ENCODE results near the gene SYS1. TPM values are rescaled to one million over a fixed set of nuclear protein-coding genes. Genes with fewer than 3 reads are reported as not detected.

SYS1 gene
- total RNA-seq, 4 donors from 2014 or later = 26.6 to 55.0 (median 51.3) TPM

DNA sequence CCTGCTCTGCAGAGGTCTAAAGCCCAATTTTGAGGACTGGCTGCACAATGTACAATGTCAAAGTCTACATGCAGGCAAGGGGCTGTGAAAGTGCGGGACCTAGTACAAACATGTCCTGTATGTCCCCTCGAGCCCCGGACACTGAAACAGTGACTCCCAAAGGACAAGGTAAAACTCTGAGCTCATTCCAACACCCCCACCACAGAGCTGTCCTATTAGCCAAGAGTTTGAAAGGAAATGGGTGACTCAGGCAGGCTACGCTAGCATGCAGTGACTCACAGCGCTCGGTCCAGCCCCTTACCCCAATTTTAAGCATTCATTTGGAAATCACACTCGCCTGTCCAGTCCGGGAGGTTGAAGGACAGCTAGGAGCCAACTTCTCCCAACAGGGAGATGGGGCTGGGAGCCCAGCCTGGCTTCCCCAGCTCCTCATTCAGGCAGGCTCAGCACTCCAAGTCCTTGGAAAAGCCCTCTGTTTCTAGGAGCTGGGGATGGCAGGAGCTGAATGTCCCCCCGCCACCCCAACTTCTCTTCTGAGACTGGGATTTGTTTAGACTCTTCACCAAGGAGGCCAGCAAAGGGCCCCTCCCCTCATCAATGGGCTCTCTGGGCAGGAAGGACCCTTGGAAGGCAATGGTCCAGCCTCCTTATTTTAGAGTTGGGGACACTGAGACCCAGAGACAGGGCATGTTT lies 18.6 kb upstream of the SYS1 start:
- TF ChIP-seq, protein P1, sequence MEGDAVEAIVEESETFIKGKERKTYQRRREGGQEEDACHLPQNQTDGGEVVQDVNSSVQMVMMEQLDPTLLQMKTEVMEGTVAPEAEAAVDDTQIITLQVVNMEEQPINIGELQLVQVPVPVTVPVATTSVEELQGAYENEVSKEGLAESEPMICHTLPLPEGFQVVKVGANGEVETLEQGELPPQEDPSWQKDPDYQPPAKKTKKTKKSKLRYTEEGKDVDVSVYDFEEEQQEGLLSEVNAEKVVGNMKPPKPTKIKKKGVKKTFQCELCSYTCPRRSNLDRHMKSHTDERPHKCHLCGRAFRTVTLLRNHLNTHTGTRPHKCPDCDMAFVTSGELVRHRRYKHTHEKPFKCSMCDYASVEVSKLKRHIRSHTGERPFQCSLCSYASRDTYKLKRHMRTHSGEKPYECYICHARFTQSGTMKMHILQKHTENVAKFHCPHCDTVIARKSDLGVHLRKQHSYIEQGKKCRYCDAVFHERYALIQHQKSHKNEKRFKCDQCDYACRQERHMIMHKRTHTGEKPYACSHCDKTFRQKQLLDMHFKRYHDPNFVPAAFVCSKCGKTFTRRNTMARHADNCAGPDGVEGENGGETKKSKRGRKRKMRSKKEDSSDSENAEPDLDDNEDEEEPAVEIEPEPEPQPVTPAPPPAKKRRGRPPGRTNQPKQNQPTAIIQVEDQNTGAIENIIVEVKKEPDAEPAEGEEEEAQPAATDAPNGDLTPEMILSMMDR (IDR thresholded peaks at IDR 0.05) = no peak
- ATAC-seq (ENCODE audit: low FRiP score) (peak; percentile 60), DNase-seq (ENCODE audit: low spot score) (peak; percentile 54)

- ATAC-seq (ENCODE audit: low FRiP score) (no peak), DNase-seq (ENCODE audit: low spot score) (no peak)
Measured at GRCh38 chr20:45345104-45345936, 17.6 kb upstream of the SYS1 start.

DNA sequence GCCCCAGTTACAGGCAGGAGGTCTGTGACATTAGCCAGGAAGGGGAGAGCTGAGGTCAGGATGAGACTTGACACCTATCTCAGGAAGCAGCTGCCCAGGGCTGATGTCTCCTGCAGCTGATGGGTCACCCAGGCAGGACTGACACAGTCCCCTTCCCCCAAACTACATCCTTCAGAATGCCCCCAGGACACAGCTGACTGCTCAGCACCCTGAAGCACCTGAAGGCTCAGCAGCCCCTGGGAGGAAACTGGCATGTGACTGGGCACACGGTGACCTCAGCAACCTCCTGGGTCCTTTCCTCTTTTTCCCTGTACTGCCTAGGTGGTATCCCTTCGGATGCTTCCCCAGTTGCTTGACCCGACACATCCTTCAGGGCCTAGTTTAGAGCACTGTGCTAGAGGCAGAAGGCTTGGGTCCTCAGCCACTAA lies 16.7 kb upstream of the SYS1 start:
- DNase-seq (ENCODE audit: low spot score) = no peak
- TF ChIP-seq, protein P1 (IDR thresholded peaks at IDR 0.05) = no peak
- no peak for ATAC-seq (ENCODE audit: low FRiP score)

More at GRCh38 chr20:45345104-45345936, 17.6 kb upstream of the SYS1 start:
- TF ChIP-seq, protein P1 (IDR thresholded peaks at IDR 0.05) = no peak

DNA sequence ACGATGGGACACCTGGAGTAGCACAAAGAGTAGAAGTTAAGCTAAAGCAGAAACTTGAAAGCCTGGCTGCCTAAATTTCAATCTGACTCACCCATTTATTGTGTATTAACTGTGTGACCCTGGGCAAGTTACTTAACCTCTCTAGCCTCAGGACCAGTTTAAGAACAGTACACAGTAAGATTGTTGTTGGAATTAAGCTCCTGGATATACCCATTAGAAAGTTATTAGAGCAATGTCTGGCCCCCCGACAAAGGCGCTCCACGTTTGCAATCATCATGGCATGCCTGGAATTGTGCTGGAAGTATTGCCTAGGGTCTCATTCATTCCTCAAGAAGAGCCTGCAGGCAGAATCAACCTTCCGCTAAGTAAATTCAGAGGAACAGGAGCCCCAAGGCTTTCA lies 16.1 kb upstream of the SYS1 start:
- ATAC-seq (ENCODE audit: low FRiP score) (no peak), DNase-seq (ENCODE audit: low spot score) (no peak)

GRCh38 chr20:45347297-45347935 lies 15.5 kb upstream of the SYS1 start:
- TF ChIP-seq, protein P1 (IDR thresholded peaks at IDR 0.05) = no peak
- ATAC-seq (ENCODE audit: low FRiP score) (no peak), DNase-seq (ENCODE audit: low spot score) (no peak)

More for the DNA sequence above, 16.1 kb upstream of the SYS1 start:
- TF ChIP-seq, protein P1 (IDR thresholded peaks at IDR 0.05) = no peak

GRCh38 chr20:45347936-45348778 lies 14.8 kb upstream of the SYS1 start, which contains the start of gene SDC4:
Gene SDC4 (minus strand): TSS chr20:45348424. CDS start chr20:45348384, 40 bp downstream.
- DNase-seq (ENCODE audit: low spot score) (peak; percentile 58), ATAC-seq (ENCODE audit: low FRiP score) (peak; percentile 64)
- TF ChIP-seq, protein P1 (IDR thresholded peaks at IDR 0.05) = no peak

Measured in omental fat pad (tissue), 4 donors.